Mesodermal cell (in vitro differentiated cells): ENCODE measurements around the gene LCA5L.
A peak's percentile ranks its signal among the peaks of the same experiment; 100 is the strongest.
"Not testable (repeated sequence)": the region's sequence is repeated elsewhere in the genome, so short reads cannot be mapped to it uniquely, and the experiment has no call there.

Experiments
- H3K27ac ChIP-seq: 2 replicates; pipeline ENCODE4 v1.7.0; 2013; ENCODE audit warnings: mild to moderate bottlenecking, low read depth, low read length, moderate library complexity; ENCODE audit not compliant: severe bottlenecking
- H3K36me3 ChIP-seq: 2 replicates; pipeline ENCODE4 v1.7.1; 2013; ENCODE audit warnings: mild to moderate bottlenecking, low read length, moderate library complexity; ENCODE audit not compliant: control insufficient read depth, insufficient read depth
- H3K4me1 ChIP-seq: one replicate; pipeline ENCODE4 v1.7.1; 2013; ENCODE audit warnings: mild to moderate bottlenecking, low read length; ENCODE audit not compliant: insufficient read depth, control insufficient read depth, poor library complexity, severe bottlenecking
- H3K4me3 ChIP-seq: 2 replicates; pipeline ENCODE4 v1.7.0; 2013; ENCODE audit warnings: low read length, control low read depth, mild to moderate bottlenecking; ENCODE audit not compliant: insufficient read depth, poor library complexity, severe bottlenecking; ENCODE audit errors: extremely low read depth
- H3K9me3 ChIP-seq: 2 replicates; pipeline ENCODE4 v1.7.1; 2013; ENCODE audit warnings: mild to moderate bottlenecking, low read length, moderate library complexity; ENCODE audit not compliant: control insufficient read depth
- WGBS, 2 experiments: methylation state at CpG; one replicate each; pipeline ENCODE4 v1.1.5; 2013; ENCODE audit warnings: missing lambda C conversion rate in 2 of 2; ENCODE audit not compliant: insufficient coverage in 2 of 2; 5-methylcytosine and 5-hydroxymethylcytosine counted together

The LCA5L gene

DNA sequence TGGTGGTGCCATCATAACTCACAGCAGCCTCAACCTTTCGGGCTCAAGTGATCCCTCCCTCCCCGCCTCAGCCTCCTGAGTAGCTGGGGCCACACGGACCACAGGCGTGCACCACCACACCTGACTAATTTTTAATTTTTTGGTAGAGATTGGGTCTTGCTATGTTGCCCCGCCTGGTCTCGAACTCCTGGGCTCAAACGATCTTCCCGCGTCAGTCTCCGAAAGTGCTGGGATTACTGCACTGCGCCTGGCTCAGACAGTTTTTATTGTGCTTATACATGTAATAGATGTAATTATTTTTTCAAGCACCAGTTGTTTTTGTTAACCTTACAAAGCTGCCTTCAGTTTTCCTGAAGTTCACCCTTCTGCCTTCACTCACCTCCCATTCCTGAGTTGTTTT is 58.7 kb downstream of the LCA5L start:
- H3K36me3 ChIP-seq, result peaks cover 18% of the 10 kb centered on the region
- H3K4me3 ChIP-seq, result no peak overlapping the region
- H3K27ac ChIP-seq, result no peak overlapping the region
- no peaks in the 10 kb centered on the region for H3K9me3 ChIP-seq
- WGBS, 2 experiments, result 96% methylated on average over 4 of the region's 11 CpGs; no CpG with 5 or more reads in 1 of the 2 experiments
- H3K4me1 ChIP-seq, result peaks cover 7% of the 10 kb centered on the region

GRCh38 chr21:39386194-39386593 is 59.4 kb downstream of the LCA5L start:
- H3K36me3 ChIP-seq, result peaks cover 15% of the 10 kb centered on the region
- H3K9me3 ChIP-seq, result no peaks in the 10 kb centered on the region
- no peak overlapping the region for H3K4me3 ChIP-seq
- no peak overlapping the region for H3K27ac ChIP-seq
- 79 to 90% methylated on average over 11 of the region's 13 CpGs for WGBS, 2 experiments
- peaks cover 10% of the 10 kb centered on the region for H3K4me1 ChIP-seq

DNA sequence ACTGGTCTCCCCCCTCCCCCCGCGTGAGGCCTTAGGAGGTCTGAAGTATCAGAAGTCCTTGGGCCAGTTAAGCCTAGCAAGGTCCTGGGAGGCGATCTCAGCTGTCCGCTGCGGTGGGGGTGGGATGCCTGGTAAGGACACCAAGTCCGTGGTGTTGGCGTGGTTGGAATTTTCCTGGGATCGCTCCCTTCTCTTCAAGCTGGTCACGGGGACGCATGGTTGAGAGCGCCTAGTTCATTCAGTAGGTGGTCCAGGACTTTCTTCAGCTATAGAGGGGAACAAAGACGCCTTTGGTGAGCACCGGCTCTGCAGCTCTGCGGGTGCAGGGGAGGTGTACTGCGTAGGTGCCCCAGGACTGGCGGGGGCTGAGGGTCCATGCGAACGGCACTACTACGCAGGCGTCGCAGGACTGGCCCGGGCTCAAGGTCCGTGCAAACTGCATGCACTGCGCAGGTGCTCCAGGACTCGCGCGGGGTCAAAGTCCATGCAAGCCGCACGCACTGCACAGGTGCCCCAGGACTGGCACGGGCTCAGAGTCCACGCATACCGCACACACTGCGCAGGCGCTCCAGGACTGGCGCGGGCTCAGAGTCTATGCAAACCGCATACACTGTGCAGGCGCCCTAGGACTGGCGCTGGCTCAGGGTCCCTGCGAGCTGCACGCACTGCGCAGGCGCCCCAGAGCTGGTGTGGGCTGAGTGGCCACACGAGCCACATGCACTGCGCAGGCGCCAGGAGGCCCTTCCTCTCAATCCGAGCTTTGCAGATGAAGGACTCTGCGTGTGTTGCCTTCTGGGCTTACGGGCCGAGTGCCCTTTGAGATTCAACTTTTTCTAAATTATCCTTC is 60.1 kb downstream of the LCA5L start:
- Histone ChIP-seq H3K36me3 (peaks cover 12% of the 10 kb centered on the region), H3K9me3 (no peaks in the 10 kb centered on the region), H3K4me1 (peaks cover 12% of the 10 kb centered on the region), H3K27ac (no peak overlapping the region), H3K4me3 (no peak overlapping the region)
- 96 to 97% methylated on average over 45 to 47 of the region's 50 CpGs for WGBS, 2 experiments

DNA sequence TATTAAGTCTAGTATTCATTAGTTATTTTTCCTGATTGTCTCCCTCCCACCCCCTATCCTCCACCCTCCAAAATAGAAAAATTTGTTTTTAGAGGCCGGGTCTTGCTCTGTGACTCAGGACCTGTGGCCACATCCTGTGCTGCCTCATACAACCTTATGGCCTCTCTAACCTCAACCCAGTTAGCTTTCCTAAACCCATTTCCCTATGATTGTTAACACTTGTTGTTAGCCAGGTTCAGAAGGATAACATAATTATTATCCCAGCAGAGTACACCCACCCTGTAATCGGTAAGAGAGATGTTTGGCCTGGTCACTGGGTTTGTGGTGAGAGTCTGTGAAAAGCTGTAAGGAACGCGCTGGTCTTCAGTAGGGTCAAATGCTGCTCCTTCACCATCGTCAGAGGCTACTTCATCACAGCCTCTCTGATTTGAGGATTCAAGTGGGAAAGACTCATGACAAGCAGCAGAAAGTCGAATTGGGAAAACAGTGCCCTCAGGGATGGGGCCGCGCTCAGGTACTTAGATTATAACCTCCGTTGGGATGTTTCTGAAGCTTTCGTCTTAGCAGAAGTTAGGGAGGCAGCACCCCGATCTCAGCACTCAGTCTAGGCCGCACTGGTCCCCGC is 60.8 kb downstream of the LCA5L start:
- Histone ChIP-seq H3K4me1 (peaks cover 12% of the 10 kb centered on the region), H3K27ac (no peak overlapping the region), H3K4me3 (no peak overlapping the region), H3K36me3 (peaks cover 12% of the 10 kb centered on the region), H3K9me3 (no peaks in the 10 kb centered on the region)
- WGBS, 2 experiments, result 94 to 97% methylated on average over 9 to 12 of the region's 13 CpGs

- H3K4me3 ChIP-seq, result not testable (repeated sequence)
- H3K4me1 ChIP-seq, result peaks cover 16% of the 10 kb centered on the region
Measured at GRCh38 chr21:39382096-39382495, 63.5 kb downstream of the LCA5L start.

DNA sequence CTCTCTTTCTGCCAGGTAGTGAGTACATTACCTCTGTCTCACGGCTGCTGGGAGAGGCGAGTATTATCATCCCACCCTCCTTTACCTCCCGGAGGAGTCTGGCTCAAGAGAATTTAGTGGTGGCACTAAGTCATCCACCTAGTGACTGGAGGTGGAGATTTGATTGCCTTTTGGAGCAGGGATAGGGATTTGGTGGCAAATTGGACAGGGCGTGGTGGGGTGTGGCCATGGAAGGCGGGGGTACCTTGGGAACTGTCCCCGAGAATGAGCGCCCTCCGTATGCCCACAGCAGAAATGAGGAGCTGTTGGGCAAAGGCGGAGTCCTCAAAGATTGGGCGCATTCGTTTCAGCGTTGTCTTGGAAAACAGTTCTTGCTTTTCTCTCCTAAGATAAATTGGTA is 64.6 kb downstream of the LCA5L start:
- 54 to 56% methylated on average over 6 to 7 of the region's 12 CpGs for WGBS, 2 experiments
- Histone ChIP-seq H3K4me3 (peak overlapping the region; percentile 89), H3K9me3 (no peaks in the 10 kb centered on the region), H3K4me1 (peaks cover 17% of the 10 kb centered on the region), H3K27ac (no peak overlapping the region), H3K36me3 (peaks cover 12% of the 10 kb centered on the region)

More at GRCh38 chr21:39382096-39382495, 63.5 kb downstream of the LCA5L start:
- H3K9me3 ChIP-seq, H3K27ac ChIP-seq: not testable (repeated sequence)
- peaks cover 12% of the 10 kb centered on the region for H3K36me3 ChIP-seq
- WGBS, 2 experiments, result 98 to 100% methylated on average over 5 to 6 of the region's 7 CpGs

DNA sequence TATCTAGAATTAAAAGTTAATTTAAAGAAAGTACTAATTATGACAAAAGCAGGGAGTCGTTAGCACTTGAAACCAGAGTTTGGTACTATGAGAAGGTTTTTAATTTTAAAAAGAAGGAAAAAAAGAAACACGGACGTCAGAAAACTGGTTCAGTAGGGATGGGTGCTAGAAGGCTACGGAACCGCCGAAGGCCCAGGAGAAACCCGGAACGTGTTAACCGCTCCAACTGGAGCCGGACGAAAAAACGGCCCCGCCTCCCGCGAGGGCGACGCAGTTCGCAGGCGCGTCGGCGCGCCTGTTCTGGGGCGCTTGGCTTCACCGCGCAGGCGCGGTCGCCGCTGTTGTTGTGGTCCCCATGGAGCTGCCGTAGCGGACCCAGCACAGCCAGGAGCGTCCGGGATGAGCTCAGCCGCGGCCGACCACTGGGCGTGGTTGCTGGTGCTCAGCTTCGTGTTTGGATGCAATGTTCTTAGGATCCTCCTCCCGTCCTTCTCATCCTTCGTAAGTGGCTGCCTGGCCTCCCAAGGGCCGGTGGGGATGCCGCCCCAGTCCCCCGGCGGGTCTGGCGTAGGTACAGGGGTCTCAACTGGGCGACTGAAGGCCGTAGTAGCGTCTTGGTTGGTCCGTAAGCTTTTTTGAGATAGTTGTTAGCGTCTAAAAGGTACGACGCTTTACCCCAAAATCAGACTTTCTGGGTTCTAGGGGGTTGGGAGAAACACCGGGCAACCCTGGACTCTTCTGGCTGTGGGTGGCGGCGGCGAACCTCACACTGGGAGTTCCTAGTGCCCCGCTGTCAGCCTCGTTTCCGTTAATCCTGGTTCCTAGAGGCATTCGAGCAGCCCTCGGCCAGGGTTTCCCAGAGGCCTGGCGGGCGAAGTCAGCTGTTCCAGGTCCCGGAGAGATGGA is 65.3 kb downstream of the LCA5L start:
- peak overlapping the region; percentile 92 for H3K27ac ChIP-seq

GRCh38 chr21:39377444-39378050 is 68.0 kb downstream of the LCA5L start:
- WGBS, 2 experiments, result 45 to 89% methylated on average over 2 to 4 of the region's 7 CpGs

More for the DNA sequence above, 65.3 kb downstream of the LCA5L start:
- Histone ChIP-seq H3K9me3 (no peaks in the 10 kb centered on the region), H3K4me3 (peak overlapping the region; percentile 89), H3K36me3 (peaks cover 9% of the 10 kb centered on the region), H3K4me1 (peaks cover 14% of the 10 kb centered on the region)
- 0 to 1% methylated on average over 53 to 61 of the region's 65 CpGs for WGBS, 2 experiments

GRCh38 chr21:39375446-39375845 is 70.1 kb downstream of the LCA5L start:
- Histone ChIP-seq H3K9me3 (no peaks in the 10 kb centered on the region), H3K27ac (no peak overlapping the region), H3K4me1 (peaks cover 5% of the 10 kb centered on the region), H3K36me3 (no peaks in the 10 kb centered on the region), H3K4me3 (no peak overlapping the region)
- WGBS, 2 experiments, result 88 to 100% methylated on average over 2 of the region's 2 CpGs

More at GRCh38 chr21:39377444-39378050, 68.0 kb downstream of the LCA5L start:
- Histone ChIP-seq H3K4me3 (no peak overlapping the region), H3K27ac (peak overlapping the region; percentile 69), H3K4me1 (peaks cover 10% of the 10 kb centered on the region), H3K9me3 (no peaks in the 10 kb centered on the region), H3K36me3 (peaks cover 9% of the 10 kb centered on the region)

DNA sequence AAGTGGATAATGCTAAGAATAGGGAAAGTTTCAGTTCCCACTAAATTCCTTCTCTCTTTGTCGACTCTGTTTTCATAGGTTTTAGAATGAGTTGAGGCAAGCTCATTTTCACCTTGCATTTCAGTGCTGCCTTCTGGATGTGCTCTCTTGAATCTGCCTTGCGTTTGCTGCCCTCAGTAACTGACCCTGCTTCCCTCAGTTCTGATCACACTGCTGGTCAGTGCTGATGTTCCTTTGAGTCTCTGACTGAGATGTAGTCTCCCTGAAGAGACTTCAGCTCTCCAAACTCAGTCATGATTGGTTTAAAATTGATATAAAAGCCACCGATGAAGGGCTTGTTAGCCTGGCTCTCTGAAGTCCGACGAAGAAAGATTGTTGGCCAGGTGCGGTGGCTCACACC is 71.5 kb downstream of the LCA5L start:
- Histone ChIP-seq H3K9me3 (no peaks in the 10 kb centered on the region), H3K4me3 (no peak overlapping the region), H3K27ac (no peak overlapping the region), H3K4me1 (peaks cover 5% of the 10 kb centered on the region), H3K36me3 (no peaks in the 10 kb centered on the region)
- WGBS, 2 experiments, result 93 to 100% methylated on average over 3 to 5 of the region's 6 CpGs
